HG03039 (cell line): ENCODE results near the gene ZNF33B.
"Not testable (repeated sequence)": the region's sequence is repeated elsewhere in the genome, so short reads cannot be mapped to it uniquely, and the experiment has no call there.

Experiments used
- ATAC-seq: cut with Tn5 transposase; IDR thresholded peaks from one replicate; pipeline ENCODE4 v1.9.1; 2021; ENCODE audit warnings: mild to moderate bottlenecking, moderate library complexity; ENCODE audit not compliant: unreplicated experiment

The ZNF33B gene

DNA sequence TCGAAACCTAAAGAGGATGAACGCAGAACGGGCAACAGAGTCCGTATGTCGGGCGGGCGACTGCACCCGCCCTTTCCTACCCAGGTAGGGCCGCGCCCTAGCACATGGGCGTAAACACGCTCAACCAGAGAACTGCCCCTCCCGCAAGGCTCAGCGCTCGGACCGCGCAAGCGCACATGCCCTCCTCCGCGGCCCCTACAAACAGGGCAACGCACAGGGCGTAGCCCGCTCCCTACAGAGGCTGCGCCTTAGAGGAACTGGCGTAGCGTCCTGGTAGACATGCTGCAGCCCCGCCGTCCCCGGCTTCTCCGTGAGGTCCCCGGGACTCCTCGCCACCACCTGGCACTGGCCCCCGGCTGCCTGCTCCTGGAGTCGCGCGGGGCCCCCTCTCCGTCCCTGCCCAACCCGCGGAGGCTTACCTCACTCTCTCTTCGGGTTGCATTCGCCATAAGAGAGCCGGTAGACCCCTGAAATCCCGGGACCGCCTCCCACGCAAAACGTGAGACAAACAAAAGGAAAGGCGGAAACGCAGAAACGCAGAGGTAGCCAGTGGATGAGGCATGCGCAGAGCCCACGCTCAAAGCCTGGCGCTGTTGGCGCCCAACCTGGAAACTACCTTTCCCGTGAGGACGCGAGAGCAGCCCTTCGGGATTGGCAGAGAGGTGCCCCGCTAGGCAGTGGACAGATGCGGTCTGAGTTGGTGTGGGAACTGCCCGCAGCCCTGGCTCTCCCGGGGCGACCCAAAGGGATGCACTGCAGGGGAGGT lies at the start of gene ZNF33B:
ZNF33B (minus strand) TSS at position 516 of the 766 bp plus-strand sequence. CDS start 1,642 bp downstream, outside the sequence.
- peak; percentile 96 for ATAC-seq

- ATAC-seq: no peak
These were observed 46.1 kb upstream of the ZNF33B start for GRCh38 chr10:42684517-42684916.

DNA sequence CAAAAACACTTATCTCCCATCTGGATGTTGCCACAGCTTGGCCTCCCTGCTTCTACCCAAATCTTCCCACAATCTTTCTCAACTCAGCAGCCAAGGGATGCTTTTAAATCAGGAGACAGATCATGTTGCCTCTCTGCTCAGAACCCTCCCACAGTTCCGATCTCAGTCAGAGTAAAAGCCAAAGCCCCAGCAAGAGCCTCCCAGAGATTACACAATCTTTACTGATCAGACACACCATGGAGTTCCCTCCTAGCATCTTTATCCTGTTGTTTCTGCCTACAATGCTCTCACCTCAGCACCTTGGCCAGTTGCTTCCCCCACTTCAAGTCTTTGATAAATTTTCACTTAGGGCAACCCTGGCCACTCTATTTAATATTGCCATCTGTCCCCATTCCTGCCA lies 41.9 kb upstream of the ZNF33B start:
- ATAC-seq: no peak

GRCh38 chr10:42665181-42665979 lies 27.0 kb upstream of the ZNF33B start:
- not testable (repeated sequence) for ATAC-seq

- ATAC-seq: no peak
These were observed 16.0 kb upstream of the ZNF33B start for GRCh38 chr10:42654419-42654818.

DNA sequence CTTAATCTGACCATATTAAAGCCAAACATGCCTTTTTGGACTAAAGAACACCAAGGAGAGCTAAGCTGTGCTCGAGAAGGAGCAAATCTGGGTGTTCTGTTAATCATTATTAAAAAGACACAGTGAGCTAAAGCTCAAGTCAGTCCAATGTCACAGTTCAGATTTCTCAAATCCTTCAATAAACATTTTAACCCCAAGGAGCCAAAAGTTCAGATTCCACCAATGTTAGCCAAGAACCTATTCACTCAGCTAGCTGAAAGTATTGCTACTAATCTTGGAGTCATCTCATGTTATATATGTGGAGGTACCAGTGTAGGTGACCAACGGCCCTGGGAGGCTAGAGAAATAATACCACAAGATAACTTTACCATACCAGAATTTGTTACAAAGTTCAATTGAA lies 14.5 kb upstream of the ZNF33B start:
- no peak for ATAC-seq

DNA sequence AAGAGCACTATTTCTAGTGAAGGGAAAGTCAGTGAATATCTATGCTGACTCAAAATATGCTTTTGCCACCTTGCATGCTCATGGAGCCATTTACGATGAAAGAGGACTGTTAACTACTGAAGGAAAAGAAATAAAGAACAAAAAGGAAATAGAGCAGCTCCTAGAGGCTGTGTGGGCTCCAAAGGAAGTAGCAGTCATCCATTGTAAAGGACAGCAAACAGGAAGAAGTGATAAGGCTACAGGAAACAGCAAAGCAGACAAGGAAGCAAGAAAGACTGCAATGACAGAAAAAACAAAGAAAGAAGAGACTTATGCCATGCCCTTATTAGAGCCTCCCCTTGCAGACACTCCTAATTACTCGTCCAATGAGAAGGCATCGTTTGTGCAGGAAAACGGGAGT lies 12.0 kb upstream of the ZNF33B start:
- ATAC-seq: no peak

DNA sequence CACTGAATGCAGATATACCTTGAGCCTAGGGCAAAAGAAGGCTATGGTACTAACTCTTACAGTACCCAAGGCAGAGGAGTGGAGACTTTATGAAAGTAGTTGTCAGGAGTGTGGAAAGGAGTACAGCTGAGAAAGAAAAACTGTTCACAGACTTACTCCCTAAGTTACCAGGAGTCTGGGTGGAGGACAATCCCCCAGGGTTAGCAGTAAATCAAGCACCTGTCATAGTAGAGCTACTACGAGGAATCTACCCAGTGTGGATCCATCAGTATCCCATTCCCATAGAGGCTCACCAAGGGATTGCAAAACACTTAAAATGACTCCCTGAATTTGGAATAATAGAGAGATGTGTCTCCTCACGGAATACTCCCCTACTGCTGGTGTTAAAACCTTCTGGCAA lies 10.1 kb upstream of the ZNF33B start:
- ATAC-seq: no peak

DNA sequence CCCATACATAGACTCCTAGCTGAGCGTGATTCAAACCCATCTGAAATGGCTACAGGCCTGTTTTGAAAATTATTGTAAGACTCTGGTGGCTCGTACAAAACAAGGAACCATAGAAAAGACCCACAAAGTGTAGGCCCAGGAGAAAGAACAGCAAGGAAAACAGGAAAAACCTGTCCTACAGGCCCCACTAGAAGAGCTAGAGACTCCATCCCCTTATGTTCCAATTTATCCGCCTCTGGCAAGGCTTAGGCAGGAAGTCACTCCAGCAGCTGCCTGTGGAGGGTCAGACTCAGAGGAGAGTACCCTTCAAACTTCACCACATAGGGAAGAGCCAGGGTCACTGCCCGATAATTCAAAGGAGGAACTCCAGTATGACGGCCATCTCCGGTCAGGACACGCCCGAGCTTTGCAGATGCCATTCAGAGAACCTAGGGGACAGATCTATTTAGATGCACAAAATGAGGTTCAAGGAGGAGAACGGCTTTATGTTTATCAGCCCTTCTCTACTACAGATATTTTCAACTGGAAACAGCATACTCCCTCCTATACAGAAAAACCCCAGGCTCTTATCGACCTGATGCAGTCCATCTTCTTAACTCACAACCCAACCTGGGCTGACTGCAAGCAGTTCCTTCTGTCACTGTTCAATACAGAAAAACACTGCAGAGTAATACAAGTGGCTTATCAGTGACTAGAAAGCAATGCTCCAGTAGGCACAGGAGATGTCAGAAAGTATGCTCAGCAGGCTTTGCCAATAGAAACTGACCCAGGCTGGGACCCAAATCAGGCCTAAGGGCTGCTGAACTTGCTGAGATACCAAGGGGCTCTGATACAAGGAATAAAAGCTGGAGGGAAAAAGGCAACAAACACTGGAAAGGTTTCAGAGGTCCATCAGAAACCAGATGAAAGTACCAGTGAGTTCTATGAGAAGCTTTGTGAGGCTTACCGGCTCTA lies 8.6 kb upstream of the ZNF33B start:
- ATAC-seq: no peak

- ATAC-seq: no peak
These were observed 7.8 kb upstream of the ZNF33B start for GRCh38 chr10:42646214-42646613.

DNA sequence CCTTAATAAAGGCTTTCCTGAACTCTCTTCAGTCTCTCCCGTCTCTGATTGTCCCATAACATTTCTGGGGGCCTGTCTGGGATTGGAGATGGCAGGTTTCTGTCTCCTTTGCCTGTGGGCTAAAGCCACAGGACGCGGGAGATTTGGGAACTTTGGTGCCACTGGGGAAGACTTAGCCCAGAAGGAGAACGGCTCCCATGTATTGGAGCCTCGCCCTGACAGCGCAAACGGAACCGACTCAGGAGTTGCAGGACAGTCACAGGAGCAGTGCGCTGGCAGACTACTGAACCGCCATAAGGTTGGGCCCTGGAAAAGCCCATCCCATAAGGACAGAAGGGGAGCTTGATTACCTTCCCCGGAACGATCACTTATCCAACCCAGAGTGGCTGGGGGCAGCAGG lies 7.1 kb upstream of the ZNF33B start:
- ATAC-seq: no peak

- no peak for ATAC-seq
These were observed 6.7 kb upstream of the ZNF33B start for GRCh38 chr10:42645103-42645502.

DNA sequence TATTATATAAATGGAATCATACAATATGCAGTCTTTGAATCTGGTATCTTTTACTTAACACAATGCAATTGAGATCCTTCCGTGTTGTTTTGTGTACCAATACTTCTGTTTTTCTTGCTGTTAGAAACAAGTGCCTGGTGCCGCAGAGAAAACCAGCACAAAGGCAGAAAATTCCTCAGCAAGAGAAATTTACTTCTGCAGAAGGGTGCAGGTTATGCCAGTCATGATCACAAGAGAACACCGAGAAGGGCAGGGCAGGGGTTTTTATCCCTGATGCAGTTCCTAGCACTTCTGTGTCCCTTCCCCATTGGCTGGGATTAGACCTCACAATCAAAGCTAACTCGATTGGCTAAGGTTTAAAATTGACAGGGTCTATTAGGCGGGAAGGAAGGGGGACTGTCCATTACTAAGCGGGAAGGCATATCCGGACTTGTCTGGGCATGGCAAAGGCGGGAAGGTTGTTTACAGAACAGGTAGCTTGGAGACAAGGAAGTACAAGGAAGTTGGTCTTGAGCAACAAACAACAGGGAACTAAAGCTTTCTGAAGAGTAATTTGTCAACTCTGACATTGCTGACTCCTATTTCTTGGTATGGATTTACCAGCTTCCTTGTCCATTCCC lies 2.4 kb upstream of the ZNF33B start:
- no peak for ATAC-seq

GRCh38 chr10:42638821-42639270 lies 476 bp upstream of the ZNF33B start:
- ATAC-seq: no peak

DNA sequence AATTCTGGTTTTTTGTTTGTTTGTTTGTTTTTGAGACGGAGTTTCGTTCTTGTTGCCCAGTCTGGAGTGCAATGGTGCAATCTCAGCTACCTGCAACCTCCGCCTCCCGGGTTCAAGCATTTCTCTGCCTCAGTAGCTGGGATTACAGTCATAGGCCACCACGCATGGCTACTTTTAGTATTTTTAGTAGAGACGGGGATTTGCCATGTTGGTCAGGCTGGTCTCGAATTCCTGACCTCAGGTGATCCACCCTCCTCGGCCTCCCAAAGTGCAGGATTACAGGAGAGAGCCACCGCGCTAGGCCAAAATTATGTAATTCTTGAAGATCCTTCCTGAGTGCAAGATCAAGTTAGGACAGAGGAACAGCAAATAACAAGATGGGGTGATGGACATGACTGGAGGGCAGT lies 719 bp downstream of the ZNF33B start:
- no peak for ATAC-seq

DNA sequence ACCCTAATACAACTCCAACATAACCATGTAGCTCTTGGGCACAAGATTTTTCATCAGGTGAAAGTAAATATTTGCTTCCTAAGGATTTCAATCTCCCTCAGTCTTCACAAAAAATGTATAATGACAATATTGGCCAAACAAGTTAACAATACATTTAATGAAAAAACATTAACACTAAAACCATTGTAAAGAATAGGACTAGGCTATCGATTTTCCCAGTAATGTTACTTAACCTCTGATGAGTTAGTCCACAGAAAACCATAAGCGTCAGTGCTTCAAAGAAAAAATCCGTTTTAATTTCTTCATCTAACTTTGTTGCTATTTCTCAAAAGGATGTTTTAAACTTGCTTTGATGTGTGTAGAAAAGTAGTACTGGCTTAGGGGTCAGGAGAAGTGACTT lies 1.2 kb downstream of the ZNF33B start:
- ATAC-seq: no peak

- ATAC-seq: no peak
These were observed 3.3 kb downstream of the ZNF33B start for GRCh38 chr10:42635098-42635497.

GRCh38 chr10:42632564-42632963 lies 5.8 kb downstream of the ZNF33B start:
- ATAC-seq: no peak

- no peak for ATAC-seq
These were observed 7.7 kb downstream of the ZNF33B start for GRCh38 chr10:42630537-42631134.

- no peak for ATAC-seq
These were observed 14.4 kb downstream of the ZNF33B start for GRCh38 chr10:42623929-42624328.
